CD4-positive, alpha-beta T cell (primary cell): ENCODE measurements around the gene LGR4. TPM values are rescaled to one million over a fixed set of nuclear protein-coding genes. Genes with fewer than 3 reads are reported as not detected.

Experiments
- ATAC-seq: fragments of 200-7000 bp; cut with Tn5 transposase; one replicate; pipeline ENCODE4 v1.10.0; 2022; ENCODE audit warnings: mild to moderate bottlenecking; ENCODE audit not compliant: poor library complexity
- CTCF ChIA-PET: fragments of 350-600 bp; sonication (Branson Sonifier 250); formaldehyde crosslinking; loops from one replicate; lab custom pipeline; 2021; ENCODE audit warnings: antibody characterized with exemption, inconsistent platforms; lab: Charles Lee
- POLR2A ChIA-PET: fragments of 350-600 bp; sonication (Branson Sonifier 250); formaldehyde crosslinking; loops from one replicate; lab custom pipeline; 2021; ENCODE audit warnings: antibody characterized with exemption, inconsistent platforms; lab: Charles Lee
- DNase-seq, 14 experiments: peaks; one replicate each; pipeline ENCODE4 v3.0.0-alpha.2; 2013 to 2020; ENCODE audit warnings: mixed read lengths in 2 of 14
- H3K27ac ChIP-seq, 2 donors: one replicate each; pipeline versions ENCODE4 v1.5.1 to v1.7.0; 2013; ENCODE audit warnings: low read length in 2 of 2, low read depth in 1 of 2, mild to moderate bottlenecking in 1 of 2
- H3K27me3 ChIP-seq, 2 experiments: 1 replicate in 1 of 2; 2 replicates in 1 of 2; pipeline versions ENCODE4 v1.6.1 to v1.7.0; 2013; ENCODE audit warnings: low read length in 2 of 2, control low read depth in 1 of 2, mild to moderate bottlenecking in 1 of 2, moderate library complexity in 1 of 2; ENCODE audit not compliant: insufficient read depth in 2 of 2, control insufficient read depth in 1 of 2
- H3K36me3 ChIP-seq: one replicate; pipeline ENCODE4 v1.6.1; 2013; ENCODE audit warnings: low read length, control low read depth; ENCODE audit not compliant: insufficient read depth
- H3K4me1 ChIP-seq: one replicate; pipeline ENCODE4 v1.6.1; 2013; ENCODE audit warnings: low read length, control low read depth; ENCODE audit not compliant: insufficient read depth
- H3K4me3 ChIP-seq: one replicate; pipeline ENCODE4 v1.5.1; 2013; ENCODE audit warnings: mild to moderate bottlenecking, low read length, moderate library complexity
- H3K9me3 ChIP-seq, 2 experiments: 1 replicate in 1 of 2; 2 replicates in 1 of 2; pipeline versions ENCODE4 v1.6.1 to v1.7.0; 2013; ENCODE audit warnings: low read length in 2 of 2, mild to moderate bottlenecking in 2 of 2, control low read depth in 1 of 2, moderate library complexity in 1 of 2; ENCODE audit not compliant: control insufficient read depth in 1 of 2, insufficient read depth in 1 of 2
- H3K27ac Mint-ChIP-seq: one replicate; pipeline ENCODE4 v1.8.0; 2020; ENCODE audit warnings: mixed read lengths
- H3K27me3 Mint-ChIP-seq: one replicate; pipeline ENCODE4 v1.8.0; 2021; ENCODE audit warnings: mixed read lengths
- H3K36me3 Mint-ChIP-seq: one replicate; pipeline ENCODE4 v1.8.0; 2021; ENCODE audit warnings: low read depth, mixed read lengths
- H3K4me1 Mint-ChIP-seq: one replicate; pipeline ENCODE4 v1.8.0; 2021; ENCODE audit warnings: low read depth, mixed read lengths
- H3K4me3 Mint-ChIP-seq: one replicate; pipeline ENCODE4 v1.8.0; 2020; ENCODE audit warnings: mild to moderate bottlenecking, mixed read lengths
- H3K9me3 Mint-ChIP-seq: one replicate; pipeline ENCODE4 v1.8.0; 2020; ENCODE audit warnings: mixed read lengths
- CTCF ChIP-seq: fragments of 200-600 bp; IDR thresholded peaks from one replicate; pipeline ENCODE4 v1.8.0; 2022; ENCODE audit warnings: antibody characterized with exemption, mild to moderate bottlenecking
- intact Hi-C, 2 experiments: fragments of 100-400 bp; cut with DNase I in 1 of 2; cut with micrococcal nuclease in 1 of 2; formaldehyde crosslinking; loops; one replicate each; pipeline versions ENCODE4 v1.15.1 to v1.9.0; 2023 to 2025; cut with DNase I, micrococcal nuclease
- total RNA-seq, 174 experiments: library from RNA in 2 of 174; stranded (reverse) in 2 of 174; gene quantifications; one replicate each; pipeline ENCODE4 v1.2.3 and lab custom pipeline; 2021 to 2026

LGR4 gene
- total RNA-seq, 2 experiments from 2014 or later, result 0.69 to 0.87 TPM

GRCh38 chr11:27362749-27363575 is 109.6 kb downstream of the LGR4 start, which contains the start of gene CCDC34:
Gene CCDC34, minus strand, starts transcription at chr11:27363215. Its CDS starts 21 bp downstream, at chr11:27363194.
- POLR2A ChIA-PET, result interaction anchor here (0.7 kb wide), 1 partner anchor 110 kb away, joined by 4 read pairs; no protein-coding TSS in a partner anchor
- no peaks in the 10 kb centered on the region for H3K36me3 Mint-ChIP-seq
- Histone ChIP-seq H3K27me3 (no peaks in the 10 kb centered on the region), H3K4me1 (peaks cover 13% of the 10 kb centered on the region), H3K4me3 (peak within 1 kb of the TSS; percentile 83), H3K36me3 (no peaks in the 10 kb centered on the region), H3K9me3 (no peaks in the 10 kb centered on the region), H3K27ac (no peak within 1 kb of the TSS)
- intact Hi-C loops, result loop anchor here (2.0 to 10.0 kb wide), 5 partner anchors 109 to 742 kb away; partner anchors contain the start of genes LGR4 (in 2 of the 2), LIN7C (in 2 of the 2), KIF18A (in 1 of the 2) and METTL15 (in 1 of the 2)
- ATAC-seq (peak; percentile 98), DNase-seq (peak; percentile 70 to 96 (median 87))
- CTCF ChIA-PET, result interaction anchor here (1.0 to 1.2 kb wide), 2 partner anchors 134 to 136 kb away, joined by 3 read pairs; no protein-coding TSS in a partner anchor
- H3K4me1 Mint-ChIP-seq, result peaks cover 30% of the 10 kb centered on the region
- peak within 1 kb of the TSS; percentile 81 for H3K4me3 Mint-ChIP-seq
- H3K27ac Mint-ChIP-seq, result peak within 1 kb of the TSS; percentile 72
- no peaks in the 10 kb centered on the region for H3K9me3 Mint-ChIP-seq
- H3K27me3 Mint-ChIP-seq, result no peaks in the 10 kb centered on the region
- no peak for TF ChIP-seq CTCF

GRCh38 chr11:27361649-27362431 is 110.8 kb downstream of the LGR4 start:
- Mint-ChIP-seq H3K9me3 (no peaks in the 10 kb centered on the region), H3K4me3 (peak overlapping the region; percentile 81), H3K27ac (peak overlapping the region; percentile 72), H3K36me3 (no peaks in the 10 kb centered on the region), H3K27me3 (no peaks in the 10 kb centered on the region), H3K4me1 (peaks cover 30% of the 10 kb centered on the region)
- no peaks in the 10 kb centered on the region for H3K36me3 ChIP-seq
- DNase-seq (no peak), ATAC-seq (no peak)
- ChIA-PET POLR2A (no interaction called here), CTCF (no interaction called here)
- H3K9me3 ChIP-seq, result no peaks in the 10 kb centered on the region
- H3K4me1 ChIP-seq, result peaks cover 13% of the 10 kb centered on the region
- intact Hi-C loops, result loop anchor here (2.0 to 10.0 kb wide), 5 partner anchors 110 to 743 kb away; partner anchors contain the start of genes LGR4 (in 2 of the 2), LIN7C (in 2 of the 2), KIF18A (in 1 of the 2) and METTL15 (in 1 of the 2)
- H3K27ac ChIP-seq, result no peak overlapping the region
- H3K27me3 ChIP-seq, result no peaks in the 10 kb centered on the region
- H3K4me3 ChIP-seq, result no peak overlapping the region
- TF ChIP-seq CTCF, result no peak

GRCh38 chr11:27358296-27358695 is 114.3 kb downstream of the LGR4 start:
- Mint-ChIP-seq H3K4me3 (no peak overlapping the region), H3K9me3 (no peaks in the 10 kb centered on the region), H3K27ac (no peak overlapping the region), H3K27me3 (no peaks in the 10 kb centered on the region), H3K36me3 (no peaks in the 10 kb centered on the region), H3K4me1 (peaks cover 23% of the 10 kb centered on the region)
- ChIA-PET POLR2A (no interaction called here), CTCF (no interaction called here)
- Histone ChIP-seq H3K36me3 (no peaks in the 10 kb centered on the region), H3K9me3 (no peaks in the 10 kb centered on the region), H3K27ac (no peak overlapping the region), H3K4me1 (peaks cover 8% of the 10 kb centered on the region), H3K4me3 (no peak overlapping the region), H3K27me3 (no peaks in the 10 kb centered on the region)
- ATAC-seq (no peak), DNase-seq (no peak)
- TF ChIP-seq CTCF, result no peak
- intact Hi-C loops, result no loop called here
